Left renal cortex interstitium (tissue), 4 donors: ENCODE results near the gene MEF2D. TPM values are rescaled to one million over a fixed set of nuclear protein-coding genes. Genes with fewer than 3 reads are reported as not detected.
A peak's percentile ranks its signal among the peaks of the same experiment; 100 is the strongest.

Experiments
- DNase-seq, 4 donors: peaks; one replicate each; pipeline ENCODE4 v3.0.0-alpha.2; 2013; ENCODE audit warnings: low read depth in 4 of 4, low spot score in 2 of 4, missing footprints in 1 of 4
- polyA plus RNA-seq, 4 donors: library from polyadenylated mRNA; unstranded; fragments of 120-200 nt; gene quantifications; one replicate each; pipeline ENCODE4 v1.2.1, GENCODE V29; 2013; ENCODE audit not compliant: insufficient read length in 4 of 4

The MEF2D gene
- polyA plus RNA-seq, 4 donors = 20.8 to 32.8 (median 24.3) TPM

GRCh38 chr1:156525071-156525501 is 24.5 kb upstream of the MEF2D start:
- no peak for DNase-seq

- DNase-seq = no peak
Measured at GRCh38 chr1:156524481-156524869, 23.9 kb upstream of the MEF2D start.

GRCh38 chr1:156523801-156524480 is 23.4 kb upstream of the MEF2D start:
- DNase-seq = no peak

GRCh38 chr1:156522443-156522970 is 21.9 kb upstream of the MEF2D start:
- no peak for DNase-seq

- DNase-seq = no peak
Measured at GRCh38 chr1:156517748-156518147, 17.2 kb upstream of the MEF2D start.

GRCh38 chr1:156516821-156517220 is 16.2 kb upstream of the MEF2D start:
- no peak for DNase-seq

GRCh38 chr1:156515956-156516355 is 15.4 kb upstream of the MEF2D start:
- DNase-seq = no peak

GRCh38 chr1:156513185-156513584 is 12.6 kb upstream of the MEF2D start:
- DNase-seq = no peak

GRCh38 chr1:156511644-156512043 is 11.1 kb upstream of the MEF2D start:
- DNase-seq = no peak

- no peak for DNase-seq
Measured at GRCh38 chr1:156510709-156511108, 10.1 kb upstream of the MEF2D start.

- no peak for DNase-seq
Measured at GRCh38 chr1:156509424-156510034, 9.0 kb upstream of the MEF2D start.

- no peak for DNase-seq
Measured at GRCh38 chr1:156508955-156509234, 8.3 kb upstream of the MEF2D start.

- DNase-seq = no peak
Measured at GRCh38 chr1:156508205-156508954, 7.8 kb upstream of the MEF2D start.

- no peak for DNase-seq
Measured at GRCh38 chr1:156506450-156506849, 5.9 kb upstream of the MEF2D start.

- no peak for DNase-seq
Measured at GRCh38 chr1:156505679-156506298, 5.2 kb upstream of the MEF2D start.

GRCh38 chr1:156504821-156505678 is 4.5 kb upstream of the MEF2D start:
- DNase-seq = peak; percentile 93 to 98 (median 98)

GRCh38 chr1:156504438-156504813 is 3.9 kb upstream of the MEF2D start:
- no peak for DNase-seq

- no peak for DNase-seq
Measured at GRCh38 chr1:156503698-156504437, 3.3 kb upstream of the MEF2D start.

- DNase-seq = no peak
Measured at GRCh38 chr1:156502894-156503697, 2.5 kb upstream of the MEF2D start.
